Neuronal stem cell (in vitro differentiated cells): ENCODE data around the gene LNX1.

Experiments
- DNase-seq: peaks from one replicate; pipeline ENCODE4 v3.0.0-alpha.2; 2013; ENCODE audit warnings: low spot score
- H2AFZ ChIP-seq: one replicate; pipeline ENCODE4 v1.6.1; 2013; ENCODE audit warnings: mild to moderate bottlenecking, low read length, inconsistent platforms
- H2AK5ac ChIP-seq: 2 replicates; pipeline ENCODE4 v1.6.1; 2013; ENCODE audit warnings: low read depth, mild to moderate bottlenecking, inconsistent platforms, low read length, moderate library complexity, mixed read lengths
- H2BK120ac ChIP-seq: 2 replicates; pipeline ENCODE4 v1.6.1; 2013; ENCODE audit warnings: low read depth, mild to moderate bottlenecking, inconsistent platforms, low read length, moderate library complexity, mixed read lengths
- H2BK12ac ChIP-seq: one replicate; pipeline ENCODE4 v1.6.1; 2013; ENCODE audit warnings: low read length, inconsistent platforms
- H2BK15ac ChIP-seq: 2 replicates; pipeline ENCODE4 v1.6.1; 2013; ENCODE audit warnings: mild to moderate bottlenecking, low read length, inconsistent platforms, mixed read lengths
- H2BK5ac ChIP-seq: one replicate; pipeline ENCODE4 v1.6.1; 2013; ENCODE audit warnings: inconsistent platforms, mild to moderate bottlenecking, low read length, moderate library complexity
- H3K14ac ChIP-seq: one replicate; pipeline ENCODE4 v1.6.1; 2013; ENCODE audit warnings: low read length, inconsistent platforms
- H3K18ac ChIP-seq: 2 replicates; pipeline ENCODE4 v1.6.1; 2013; ENCODE audit warnings: low read length, inconsistent platforms
- H3K23ac ChIP-seq: 2 replicates; pipeline ENCODE4 v1.6.1; 2013; ENCODE audit warnings: low read depth, mild to moderate bottlenecking, mixed read lengths, low read length, inconsistent platforms; ENCODE audit not compliant: poor library complexity
- H3K27ac ChIP-seq: replicated peaks from 3 replicates; pipeline ENCODE4 v1.5.1; 2013; ENCODE audit warnings: low read length, inconsistent platforms
- H3K27me3 ChIP-seq, 3 experiments: 2 replicates each; pipeline ENCODE4 v1.6.1; 2013; ENCODE audit warnings: low read length in 3 of 3, mild to moderate bottlenecking in 2 of 3, inconsistent platforms in 1 of 3, low read depth in 1 of 3, mixed read lengths in 1 of 3, moderate library complexity in 1 of 3; ENCODE audit not compliant: control insufficient read depth in 3 of 3, insufficient read depth in 3 of 3
- H3K36me3 ChIP-seq, 2 donors: replicated peaks in 1 of 2; 2 replicates each; pipeline ENCODE4 v1.6.1; 2013; ENCODE audit warnings: low read length in 2 of 2; ENCODE audit not compliant: control insufficient read depth in 2 of 2, insufficient read depth in 2 of 2
- H3K4ac ChIP-seq: 2 replicates; pipeline ENCODE4 v1.6.1; 2013; ENCODE audit warnings: inconsistent platforms, mild to moderate bottlenecking, low read length, moderate library complexity
- H3K4me1 ChIP-seq, 2 donors: 1 replicate in 1 of 2; 2 replicates in 1 of 2; pipeline ENCODE4 v1.6.1; 2013; ENCODE audit warnings: low read length in 2 of 2, low read depth in 1 of 2; ENCODE audit not compliant: control insufficient read depth in 2 of 2, insufficient read depth in 1 of 2
- H3K4me2 ChIP-seq: one replicate; pipeline ENCODE4 v1.6.1; 2013; ENCODE audit warnings: mild to moderate bottlenecking, low read length, inconsistent platforms; ENCODE audit not compliant: insufficient read depth, poor library complexity, severe bottlenecking
- H3K4me3 ChIP-seq, 2 donors: 2 replicates each; pipeline ENCODE4 v1.5.1; 2013; ENCODE audit warnings: low read length in 2 of 2, mild to moderate bottlenecking in 2 of 2, inconsistent platforms in 1 of 2, moderate library complexity in 1 of 2
- H3K79me1 ChIP-seq: one replicate; pipeline ENCODE4 v1.6.1; 2013; ENCODE audit warnings: low read depth, mild to moderate bottlenecking, inconsistent platforms, low read length, moderate library complexity
- H3K9ac ChIP-seq: one replicate; pipeline ENCODE4 v1.6.1; 2013; ENCODE audit warnings: mild to moderate bottlenecking, low read depth, low read length, inconsistent platforms; ENCODE audit not compliant: poor library complexity
- H3K9me3 ChIP-seq, 2 donors: replicated peaks in 1 of 2; 2 replicates each; pipeline versions ENCODE3 to v1.6.1; 2013; ENCODE audit warnings: low read length in 2 of 2, mild to moderate bottlenecking in 2 of 2, inconsistent platforms in 1 of 2, low read depth in 1 of 2, mixed read lengths in 1 of 2, moderate library complexity in 1 of 2; ENCODE audit not compliant: control insufficient read depth in 2 of 2, insufficient read depth in 1 of 2
- H4K8ac ChIP-seq: one replicate; pipeline ENCODE4 v1.6.1; 2013; ENCODE audit warnings: low read depth, mild to moderate bottlenecking, inconsistent platforms, low read length, moderate library complexity
- H4K91ac ChIP-seq: one replicate; pipeline ENCODE4 v1.6.1; 2013; ENCODE audit warnings: low read length, low read depth, mild to moderate bottlenecking, inconsistent platforms; ENCODE audit not compliant: poor library complexity
- WGBS, 2 donors: extraction: QIAGEN DNeasy Blood & Tissue Kit; methylation state at CpG; one replicate each; pipeline ENCODE4 v1.1.7; 2013; ENCODE audit warnings: missing lambda C conversion rate in 2 of 2, mixed read lengths in 1 of 2; ENCODE audit not compliant: insufficient read length in 2 of 2, insufficient replicate concordance in 1 of 2; ENCODE audit errors: extremely low coverage in 2 of 2; 5-methylcytosine and 5-hydroxymethylcytosine counted together

Gene LNX1

GRCh38 chr4:53602390-53602789 lies 11.1 kb upstream of the LNX1 start:
- Histone ChIP-seq H2BK120ac (no peak overlapping the region), H3K4me3 (no peak overlapping the region), H2BK15ac (no peak overlapping the region), H3K4me2 (no peak overlapping the region), H3K36me3 (no peaks in the 10 kb centered on the region), H3K27me3 (no peaks in the 10 kb centered on the region), H2AFZ (no peak overlapping the region), H3K9me3 (no peaks in the 10 kb centered on the region), H3K14ac (no peak overlapping the region), H4K91ac (no peak overlapping the region), H3K4me1 (peaks cover 0 to 1% of the 10 kb centered on the region in 2 donors), H3K18ac (no peak overlapping the region), H2BK5ac (no peak overlapping the region), H3K9ac (no peak overlapping the region), H3K4ac (no peak overlapping the region), H2BK12ac (no peak overlapping the region), H4K8ac (no peak overlapping the region), H3K27ac (no peak overlapping the region), H3K23ac (no peak overlapping the region), H3K79me1 (no peaks in the 10 kb centered on the region), H2AK5ac (no peak overlapping the region)
- no peak for DNase-seq
- WGBS, 2 donors = no CpG with 5 or more reads among the region's 3 CpGs

GRCh38 chr4:53601251-53601764 lies 10.0 kb upstream of the LNX1 start:
- H3K4me1 ChIP-seq = peaks cover 0 to 1% of the 10 kb centered on the region in 2 donors
- H3K27ac ChIP-seq = no peak overlapping the region
- H3K79me1 ChIP-seq = no peaks in the 10 kb centered on the region
- no peak overlapping the region for H3K14ac ChIP-seq
- no peak overlapping the region for H3K4me3 ChIP-seq
- no peak overlapping the region for H2BK15ac ChIP-seq
- H3K27me3 ChIP-seq = no peaks in the 10 kb centered on the region
- DNase-seq = no peak
- H4K91ac ChIP-seq = no peak overlapping the region
- H4K8ac ChIP-seq = no peak overlapping the region
- H2AFZ ChIP-seq = no peak overlapping the region
- no peak overlapping the region for H2BK12ac ChIP-seq
- H3K23ac ChIP-seq = no peak overlapping the region
- peak overlapping the region; percentile 15 for H2AK5ac ChIP-seq
- H3K9ac ChIP-seq = no peak overlapping the region
- no peaks in the 10 kb centered on the region for H3K9me3 ChIP-seq
- H3K4ac ChIP-seq = no peak overlapping the region
- no peaks in the 10 kb centered on the region for H3K36me3 ChIP-seq
- H2BK5ac ChIP-seq = no peak overlapping the region
- H3K4me2 ChIP-seq = no peak overlapping the region
- WGBS, 2 donors = no CpG with 5 or more reads among the region's 9 CpGs
- H2BK120ac ChIP-seq = no peak overlapping the region
- peak overlapping the region; percentile 74 for H3K18ac ChIP-seq

GRCh38 chr4:53599632-53600031 lies 8.3 kb upstream of the LNX1 start:
- Histone ChIP-seq H3K4ac (no peak overlapping the region), H3K14ac (no peak overlapping the region), H3K18ac (no peak overlapping the region), H3K9me3 (no peaks in the 10 kb centered on the region), H2BK5ac (no peak overlapping the region), H2BK12ac (no peak overlapping the region), H3K36me3 (no peaks in the 10 kb centered on the region), H2BK15ac (no peak overlapping the region), H2AFZ (no peak overlapping the region), H4K8ac (no peak overlapping the region), H2BK120ac (no peak overlapping the region), H4K91ac (no peak overlapping the region), H2AK5ac (no peak overlapping the region), H3K9ac (no peak overlapping the region), H3K27ac (no peak overlapping the region), H3K79me1 (no peaks in the 10 kb centered on the region), H3K4me1 (peaks cover 0 to 1% of the 10 kb centered on the region in 2 donors), H3K27me3 (no peaks in the 10 kb centered on the region), H3K4me2 (no peak overlapping the region), H3K23ac (no peak overlapping the region), H3K4me3 (no peak overlapping the region)
- DNase-seq = no peak
- WGBS, 2 donors = no CpG with 5 or more reads among the region's 2 CpGs

GRCh38 chr4:53598901-53599300 lies 7.6 kb upstream of the LNX1 start:
- Histone ChIP-seq H3K18ac (no peak overlapping the region), H2AK5ac (no peak overlapping the region), H2BK12ac (no peak overlapping the region), H3K4me3 (no peak overlapping the region), H3K4me1 (peaks cover 0 to 1% of the 10 kb centered on the region in 2 donors), H3K9me3 (no peaks in the 10 kb centered on the region), H3K79me1 (no peaks in the 10 kb centered on the region), H3K36me3 (no peaks in the 10 kb centered on the region), H3K4me2 (no peak overlapping the region), H2BK5ac (no peak overlapping the region), H2BK120ac (no peak overlapping the region), H3K9ac (no peak overlapping the region), H3K27ac (no peak overlapping the region), H4K91ac (no peak overlapping the region), H3K4ac (no peak overlapping the region), H3K23ac (no peak overlapping the region), H4K8ac (no peak overlapping the region), H2BK15ac (no peak overlapping the region), H2AFZ (no peak overlapping the region), H3K27me3 (no peaks in the 10 kb centered on the region), H3K14ac (no peak overlapping the region)
- DNase-seq = no peak
